NT2/D1 (cell line): Measurements from ENCODE around the gene CYB561.

Experiments
- DNase-seq: peaks from one replicate; pipeline ENCODE4 v3.0.0-alpha.2; 2011; ENCODE audit warnings: low read depth, low spot score
- H3K27me3 ChIP-seq: 2 replicates; pipeline ENCODE4 v1.6.0; 2011; ENCODE audit warnings: mild to moderate bottlenecking; ENCODE audit not compliant: insufficient read length, insufficient read depth
- H3K36me3 ChIP-seq: 2 replicates; pipeline ENCODE4 v1.6.1; 2011; ENCODE audit warnings: mild to moderate bottlenecking, low read length, mixed read lengths; ENCODE audit not compliant: insufficient read depth, insufficient read length
- H3K4me1 ChIP-seq: 2 replicates; pipeline ENCODE4 v1.5.1; 2011; ENCODE audit not compliant: insufficient read depth, insufficient read length
- H3K4me3 ChIP-seq: 2 replicates; pipeline ENCODE4 v1.5.1; 2011; ENCODE audit warnings: low read depth; ENCODE audit not compliant: insufficient read length
- H3K9ac ChIP-seq: 2 replicates; pipeline ENCODE4 v1.6.0; 2011; ENCODE audit warnings: low read depth; ENCODE audit not compliant: insufficient read length
- H3K9me3 ChIP-seq: 2 replicates; pipeline ENCODE4 v1.5.1; 2011; ENCODE audit warnings: mild to moderate bottlenecking, low read length; ENCODE audit not compliant: insufficient read depth
- SUZ12 ChIP-seq: IDR thresholded peaks from 2 replicates; pipeline ENCODE4 v1.6.1; 2011; ENCODE audit not compliant: insufficient read length, insufficient read depth; ENCODE audit errors: extremely low read depth
- YY1 ChIP-seq: IDR thresholded peaks from 2 replicates; pipeline ENCODE4 v1.6.1; 2011; ENCODE audit not compliant: insufficient read length, insufficient read depth
- ZNF274 ChIP-seq: IDR thresholded peaks from 2 replicates; pipeline ENCODE4 v1.6.1; 2011; ENCODE audit warnings: mild to moderate bottlenecking, low read depth, low read length

CYB561 gene

DNA sequence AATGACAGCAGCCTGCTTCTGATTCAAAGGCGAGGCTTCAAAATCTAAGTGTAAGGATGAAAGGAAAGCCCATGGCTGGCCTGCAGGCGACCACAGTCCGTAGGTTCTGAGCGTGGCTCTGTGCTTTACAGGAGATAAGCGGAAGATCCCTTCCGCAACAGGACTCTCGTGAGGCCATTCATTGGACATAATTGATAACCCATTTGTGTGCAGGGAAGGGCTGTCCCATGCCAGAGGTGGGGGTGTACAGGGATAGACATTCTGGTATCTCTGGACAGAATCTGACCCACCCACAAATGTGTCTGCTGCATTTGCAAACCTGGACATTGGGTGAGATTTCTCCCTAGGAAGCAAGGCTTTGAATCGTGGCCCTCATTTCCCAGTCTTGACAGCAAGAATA is 4.0 kb downstream of the CYB561 start:
- TF ChIP-seq ZNF274 (no peak), SUZ12 (no peak), YY1 (no peak)
- no peaks in the 10 kb centered on the region for H3K27me3 ChIP-seq

DNA sequence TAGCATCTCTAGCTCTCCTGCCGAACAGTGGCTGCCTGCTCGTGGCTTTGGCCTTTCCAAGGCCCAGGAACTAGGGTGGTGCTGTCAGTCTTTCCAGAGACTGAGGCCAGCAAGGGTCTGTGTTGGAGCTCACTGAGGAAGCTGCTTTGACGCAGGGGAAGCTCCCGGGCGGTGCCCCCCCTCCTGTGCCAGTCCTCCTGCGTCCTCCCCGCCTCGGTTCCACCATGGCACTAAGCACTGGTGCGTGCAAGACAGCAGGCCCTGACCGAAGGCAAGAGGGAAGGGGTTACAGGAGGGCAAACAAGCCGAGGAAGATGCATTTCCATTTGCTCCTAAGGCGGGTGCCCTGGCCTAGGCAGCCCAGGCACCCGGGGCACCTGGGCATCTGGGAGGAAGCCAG is 4.5 kb downstream of the CYB561 start:
- DNase-seq = no peak
- Histone ChIP-seq H3K9me3 (no peaks in the 10 kb centered on the region), H3K4me1 (peaks cover 12% of the 10 kb centered on the region), H3K27me3 (no peaks in the 10 kb centered on the region), H3K4me3 (no peak overlapping the region), H3K9ac (no peak overlapping the region), H3K36me3 (peaks cover 21% of the 10 kb centered on the region)
- TF ChIP-seq SUZ12 (no peak), YY1 (no peak), ZNF274 (no peak)

More for the DNA sequence above, 4.0 kb downstream of the CYB561 start:
- peaks cover 12% of the 10 kb centered on the region for H3K4me1 ChIP-seq
- H3K36me3 ChIP-seq = peaks cover 17% of the 10 kb centered on the region
- no peak for DNase-seq
- H3K4me3 ChIP-seq = no peak overlapping the region
- no peak overlapping the region for H3K9ac ChIP-seq
- H3K9me3 ChIP-seq = no peaks in the 10 kb centered on the region

DNA sequence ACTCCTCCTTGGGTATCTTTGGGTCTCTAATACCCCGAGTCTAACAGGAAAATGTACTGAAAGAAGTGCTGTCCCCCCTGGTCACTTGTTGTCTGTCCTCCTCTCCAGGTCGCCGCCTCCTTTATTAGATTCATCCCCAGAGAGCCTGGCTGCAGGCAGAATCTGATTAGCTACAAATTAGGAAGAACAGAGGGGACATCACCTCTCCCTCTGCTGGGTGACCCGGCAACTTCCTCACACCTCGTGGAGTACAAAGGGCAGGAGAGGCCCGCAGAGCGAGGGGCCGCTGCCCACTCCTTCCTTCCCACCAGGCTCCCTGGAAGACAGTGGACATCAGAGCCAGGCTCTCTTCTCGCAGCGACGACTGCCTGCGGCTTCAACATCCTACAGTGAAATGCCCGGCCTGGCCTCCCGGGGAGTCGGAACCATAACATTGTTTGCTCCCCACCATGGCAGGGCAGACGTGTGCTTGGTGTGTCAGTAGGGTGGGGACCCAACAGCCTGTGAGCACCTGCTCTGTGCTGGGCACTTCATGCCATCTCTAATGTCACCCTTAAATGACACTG is 5.3 kb downstream of the CYB561 start:
- H3K36me3 ChIP-seq = peaks cover 29% of the 10 kb centered on the region
- H3K27me3 ChIP-seq = no peaks in the 10 kb centered on the region
- DNase-seq = no peak
- no peaks in the 10 kb centered on the region for H3K9me3 ChIP-seq
- H3K4me1 ChIP-seq = peaks cover 20% of the 10 kb centered on the region
- H3K4me3 ChIP-seq = no peak overlapping the region
- TF ChIP-seq YY1 (no peak), SUZ12 (no peak), ZNF274 (no peak)
- H3K9ac ChIP-seq = no peak overlapping the region

DNA sequence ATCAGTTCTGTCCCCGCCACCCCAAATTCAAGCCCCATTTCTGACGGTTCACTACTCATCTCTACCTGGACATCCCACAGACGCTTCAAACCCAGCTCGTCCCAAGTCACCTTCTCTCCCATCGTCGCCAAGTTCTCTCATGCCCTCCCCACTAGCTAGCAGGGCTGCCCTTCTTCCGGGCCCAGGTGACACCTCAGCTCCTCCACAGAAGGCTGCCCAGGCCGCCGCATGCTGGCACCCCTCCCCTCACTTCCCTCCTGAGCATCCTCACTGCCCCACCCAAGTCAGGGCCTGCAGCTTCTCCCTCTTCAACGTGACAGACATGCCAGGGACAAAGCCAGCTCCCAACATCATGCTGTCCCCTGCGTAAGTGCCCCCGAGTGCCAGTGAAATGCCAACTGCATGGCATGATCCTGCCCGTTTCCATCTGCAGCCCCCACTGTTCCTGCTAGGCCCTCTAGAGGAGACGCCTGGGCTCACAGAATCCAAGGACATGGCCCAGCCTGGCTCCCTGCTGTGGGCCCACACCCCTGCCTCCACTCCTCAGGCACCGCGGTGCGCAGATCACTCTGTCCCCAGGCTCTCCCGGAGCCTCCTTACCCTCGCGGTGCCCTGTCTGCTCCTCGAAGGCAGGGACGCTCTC is 5.9 kb downstream of the CYB561 start:
- no peak overlapping the region for H3K4me3 ChIP-seq
- H3K36me3 ChIP-seq = peaks cover 35% of the 10 kb centered on the region
- peaks cover 21% of the 10 kb centered on the region for H3K4me1 ChIP-seq
- no peaks in the 10 kb centered on the region for H3K27me3 ChIP-seq
- H3K9ac ChIP-seq = no peak overlapping the region
- no peak for TF ChIP-seq ZNF274
- no peak for TF ChIP-seq SUZ12
- TF ChIP-seq YY1 = no peak
- H3K9me3 ChIP-seq = no peaks in the 10 kb centered on the region
- no peak for DNase-seq

DNA sequence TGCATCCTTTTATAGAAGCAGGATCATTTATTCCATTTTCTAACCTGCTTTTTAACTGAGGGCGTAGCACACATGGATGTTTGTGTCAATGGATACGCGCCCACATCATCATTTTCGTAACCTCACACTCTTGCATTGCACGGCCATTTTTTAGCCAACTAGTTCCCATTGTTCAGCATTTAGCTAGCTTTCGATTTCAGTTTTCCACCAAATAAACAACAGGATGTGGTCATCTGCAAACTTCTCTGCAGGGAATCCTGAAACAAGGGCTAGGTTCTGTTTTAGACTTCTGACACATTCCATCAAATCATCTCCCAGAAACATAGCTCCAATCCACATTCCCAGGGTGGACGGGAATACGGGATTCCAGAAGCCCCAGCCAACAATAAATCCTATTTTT is 6.4 kb downstream of the CYB561 start:
- no peaks in the 10 kb centered on the region for H3K27me3 ChIP-seq
- H3K9ac ChIP-seq = no peak overlapping the region
- TF ChIP-seq ZNF274 (no peak), YY1 (no peak), SUZ12 (no peak)
- peaks cover 21% of the 10 kb centered on the region for H3K4me1 ChIP-seq
- no peak for DNase-seq
- H3K4me3 ChIP-seq = no peak overlapping the region
- peaks cover 41% of the 10 kb centered on the region for H3K36me3 ChIP-seq
- no peaks in the 10 kb centered on the region for H3K9me3 ChIP-seq

GRCh38 chr17:63438092-63439051 is 7.7 kb downstream of the CYB561 start:
- H3K36me3 ChIP-seq = peaks cover 50% of the 10 kb centered on the region
- no peaks in the 10 kb centered on the region for H3K9me3 ChIP-seq
- TF ChIP-seq ZNF274 (no peak), SUZ12 (no peak), YY1 (no peak)
- H3K27me3 ChIP-seq = no peaks in the 10 kb centered on the region
- H3K4me1 ChIP-seq = peaks cover 24% of the 10 kb centered on the region
- no peak overlapping the region for H3K4me3 ChIP-seq
- H3K9ac ChIP-seq = no peak overlapping the region
- DNase-seq = no peak
